H9 (cell line): Measurements from ENCODE around the gene VAV2. TPM values are rescaled to one million over a fixed set of nuclear protein-coding genes. Genes with fewer than 3 reads are reported as not detected.

ENCODE experiments used
- DNase-seq: peaks from one replicate; pipeline ENCODE4 v3.0.0-alpha.2; 2017
- H2AFZ ChIP-seq: one replicate; pipeline ENCODE4 v1.6.1; 2013; ENCODE audit warnings: mild to moderate bottlenecking, low read length, control low read depth, moderate library complexity
- H2AK5ac ChIP-seq: 2 replicates; pipeline ENCODE4 v1.6.1; 2013; ENCODE audit warnings: low read length, control low read depth, mixed read lengths; ENCODE audit not compliant: insufficient read length
- H2BK120ac ChIP-seq: one replicate; pipeline ENCODE4 v1.6.1; 2013; ENCODE audit warnings: low read depth, mild to moderate bottlenecking, low read length, control low read depth, inconsistent platforms; ENCODE audit not compliant: poor library complexity, severe bottlenecking
- H2BK12ac ChIP-seq: 2 replicates; pipeline ENCODE4 v1.6.1; 2013; ENCODE audit warnings: low read length, control low read depth, mixed read lengths, low read depth; ENCODE audit not compliant: insufficient read length
- H2BK15ac ChIP-seq: 2 replicates; pipeline ENCODE4 v1.6.1; 2013; ENCODE audit warnings: low read depth, low read length, control low read depth
- H2BK20ac ChIP-seq: one replicate; pipeline ENCODE4 v1.6.1; 2013; ENCODE audit warnings: low read depth, mild to moderate bottlenecking, low read length, control low read depth, inconsistent platforms; ENCODE audit not compliant: poor library complexity, severe bottlenecking
- H2BK5ac ChIP-seq: 2 replicates; pipeline ENCODE4 v1.6.1; 2013; ENCODE audit warnings: low read length, control low read depth, mixed read lengths; ENCODE audit not compliant: insufficient read length
- H3K14ac ChIP-seq: 2 replicates; pipeline ENCODE4 v1.6.1; 2013; ENCODE audit warnings: low read length, control low read depth; ENCODE audit not compliant: insufficient read depth
- H3K18ac ChIP-seq: 2 replicates; pipeline ENCODE4 v1.6.1; 2013; ENCODE audit warnings: low read depth, mild to moderate bottlenecking, mixed read lengths, low read length, control low read depth; ENCODE audit not compliant: insufficient read length
- H3K23ac ChIP-seq: 2 replicates; pipeline ENCODE4 v1.6.1; 2013; ENCODE audit warnings: low read length, control low read depth, mixed read lengths, low read depth; ENCODE audit not compliant: insufficient read length
- H3K23me2 ChIP-seq: 2 replicates; pipeline ENCODE4 v1.6.1; 2013; ENCODE audit warnings: low read depth, mild to moderate bottlenecking, mixed read lengths, low read length, control low read depth; ENCODE audit not compliant: insufficient read length, poor library complexity, severe bottlenecking
- H3K27ac ChIP-seq: 2 replicates; pipeline ENCODE4 v1.5.1; 2013; ENCODE audit warnings: low read length, control low read depth, mixed read lengths, low read depth; ENCODE audit not compliant: insufficient read length
- H3K27me3 ChIP-seq: 2 replicates; pipeline ENCODE4 v1.6.1; 2013; ENCODE audit warnings: low read length, control low read depth, inconsistent platforms; ENCODE audit not compliant: insufficient read depth
- H3K4ac ChIP-seq: 2 replicates; pipeline ENCODE4 v1.6.1; 2013; ENCODE audit warnings: low read depth, mild to moderate bottlenecking, control low read depth, inconsistent platforms, low read length, moderate library complexity
- H3K4me1 ChIP-seq: 2 replicates; pipeline ENCODE4 v1.6.1; 2013; ENCODE audit warnings: low read length, control low read depth, inconsistent platforms; ENCODE audit not compliant: insufficient read depth
- H3K4me2 ChIP-seq: 2 replicates; pipeline ENCODE4 v1.6.1; 2013; ENCODE audit warnings: low read length, control low read depth, mixed read lengths; ENCODE audit not compliant: insufficient read length, insufficient read depth
- H3K56ac ChIP-seq: 2 replicates; pipeline ENCODE4 v1.6.1; 2013; ENCODE audit warnings: low read depth, mild to moderate bottlenecking, mixed read lengths, low read length, control low read depth; ENCODE audit not compliant: insufficient read length
- H3K79me1 ChIP-seq: 2 replicates; pipeline ENCODE4 v1.6.1; 2013; ENCODE audit warnings: low read depth, mild to moderate bottlenecking, moderate library complexity, low read length, control low read depth, inconsistent platforms; ENCODE audit not compliant: insufficient read depth, poor library complexity, severe bottlenecking
- H3K79me2 ChIP-seq: 2 replicates; pipeline ENCODE4 v1.6.1; 2013; ENCODE audit warnings: low read length, control low read depth, inconsistent platforms; ENCODE audit not compliant: insufficient read depth
- H3K9ac ChIP-seq: 2 replicates; pipeline ENCODE4 v1.6.1; 2013; ENCODE audit warnings: low read length, control low read depth, mixed read lengths; ENCODE audit not compliant: insufficient read length; ENCODE audit errors: extremely low read depth
- H3K9me3 ChIP-seq: one replicate; pipeline ENCODE4 v1.6.1; 2013; ENCODE audit warnings: low read depth, low read length, inconsistent platforms; ENCODE audit not compliant: control insufficient read depth
- H3T11ph ChIP-seq: one replicate; pipeline ENCODE4 v1.6.1; 2013; ENCODE audit warnings: mild to moderate bottlenecking, low read length, control low read depth, inconsistent platforms
- H4K20me1 ChIP-seq: one replicate; pipeline ENCODE4 v1.6.1; 2013; ENCODE audit not compliant: control insufficient read depth, insufficient read length, insufficient read depth
- H4K5ac ChIP-seq: 2 replicates; pipeline ENCODE4 v1.6.1; 2013; ENCODE audit warnings: low read depth, mild to moderate bottlenecking, mixed read lengths, low read length, control low read depth; ENCODE audit not compliant: insufficient read length
- H4K8ac ChIP-seq: replicated peaks from 2 replicates; pipeline ENCODE4 v1.6.1; 2013; ENCODE audit warnings: low read length, control low read depth, mixed read lengths, low read depth; ENCODE audit not compliant: insufficient read length
- H4K91ac ChIP-seq: 2 replicates; pipeline ENCODE4 v1.6.1; 2013; ENCODE audit warnings: low read depth, mild to moderate bottlenecking, moderate library complexity, mixed read lengths, low read length, control low read depth; ENCODE audit not compliant: insufficient read length
- H3K27ac Mint-ChIP-seq, 3 experiments: 2 replicates in 2 of 3; 3 replicates in 1 of 3; pipeline ENCODE4 v1.8.0; 2020 to 2021; ENCODE audit warnings: mixed read lengths in 3 of 3, mild to moderate bottlenecking in 1 of 3, moderate library complexity in 1 of 3
- H3K27me3 Mint-ChIP-seq: 2 replicates; pipeline ENCODE4 v1.8.0; 2021; ENCODE audit warnings: low read depth, mild to moderate bottlenecking, moderate library complexity, mixed read lengths
- H3K36me3 Mint-ChIP-seq, 3 experiments: 2 replicates in 2 of 3; 3 replicates in 1 of 3; pipeline ENCODE4 v1.8.0; 2020 to 2021; ENCODE audit warnings: low read depth in 3 of 3, mixed read lengths in 3 of 3; ENCODE audit not compliant: insufficient read depth in 1 of 3
- H3K4me1 Mint-ChIP-seq, 2 experiments: 2 replicates each; pipeline ENCODE4 v1.8.0; 2020; ENCODE audit warnings: mixed read lengths in 2 of 2
- H3K4me3 Mint-ChIP-seq, 2 experiments: 2 replicates in 1 of 2; 3 replicates in 1 of 2; pipeline ENCODE4 v1.8.0; 2020 to 2021; ENCODE audit warnings: mild to moderate bottlenecking in 2 of 2, mixed read lengths in 2 of 2, moderate library complexity in 1 of 2
- H3K9me3 Mint-ChIP-seq, 2 experiments: 2 replicates in 1 of 2; 3 replicates in 1 of 2; pipeline ENCODE4 v1.8.0; 2020; ENCODE audit warnings: mild to moderate bottlenecking in 2 of 2, mixed read lengths in 2 of 2, moderate library complexity in 1 of 2
- WGBS: extraction: QIAGEN DNeasy Blood & Tissue Kit; methylation state at CpG from one replicate; pipeline ENCODE4 v1.1.7; 2013; ENCODE audit warnings: missing lambda C conversion rate, low lambda C conversion rate, mixed read lengths; ENCODE audit not compliant: insufficient read length; ENCODE audit errors: extremely low coverage; 5-methylcytosine and 5-hydroxymethylcytosine counted together
- total RNA-seq: library from RNA; stranded (reverse); gene quantifications from 2 replicates; pipeline ENCODE4 v1.2.1, GENCODE V29; 2021
- TF ChIP-seq, protein P1 (sequence below): fragments of 200-600 bp; sonication (generic); conservative IDR thresholded peaks from 3 replicates; pipeline ENCODE4 v1.8.0; 2021; ENCODE audit warnings: antibody characterized with exemption, mild to moderate bottlenecking

VAV2 gene
- total RNA-seq, 1 experiment from 2014 or later: 58.7 TPM

DNA sequence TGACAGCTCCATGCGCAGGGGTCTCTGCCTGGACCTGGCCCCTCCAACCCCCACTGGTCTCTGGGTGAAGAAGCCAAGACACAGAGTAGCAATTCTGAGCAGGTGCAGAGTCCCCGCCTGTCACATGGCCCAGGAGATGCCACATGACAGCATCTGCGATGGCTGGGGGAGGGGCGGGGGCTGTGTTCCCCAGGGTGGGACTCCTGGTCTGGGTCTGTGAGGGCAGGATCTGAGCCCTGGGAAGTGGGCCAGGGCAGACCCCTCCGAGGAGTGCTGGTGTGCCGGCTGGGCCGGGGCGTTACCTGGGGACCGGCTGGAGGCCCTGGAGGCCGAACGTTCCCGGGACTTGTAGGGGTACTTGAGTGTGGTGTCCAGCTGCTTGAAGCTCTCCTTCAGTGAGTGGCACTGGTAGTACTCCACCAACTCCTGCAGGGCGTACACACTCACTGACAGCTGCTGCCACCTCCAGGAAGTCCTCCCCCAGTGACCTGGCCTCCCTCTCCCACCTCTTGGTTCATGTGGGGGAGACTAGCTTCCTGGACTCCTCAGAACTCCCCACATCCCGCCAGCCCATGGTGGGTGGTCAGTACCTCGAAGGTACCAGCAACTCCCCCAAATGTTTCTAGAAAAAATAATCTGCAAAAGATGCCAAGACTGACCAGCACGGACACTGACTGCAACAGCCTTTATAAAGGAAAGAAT lies 221.9 kb downstream of the VAV2 start:
- Histone ChIP-seq H3K9ac (no peak overlapping the region), H3K23ac (no peak overlapping the region), H3K14ac (no peak overlapping the region), H2AK5ac (no peak overlapping the region), H3K23me2 (no peaks in the 10 kb centered on the region), H2BK20ac (no peak overlapping the region), H3K4me2 (no peak overlapping the region), H2BK5ac (no peak overlapping the region), H2AFZ (no peak overlapping the region), H3K79me2 (no peaks in the 10 kb centered on the region), H3K4me1 (no peaks in the 10 kb centered on the region), H3T11ph (no peak overlapping the region), H4K20me1 (no peaks in the 10 kb centered on the region), H3K56ac (no peak overlapping the region), H2BK12ac (no peak overlapping the region), H2BK15ac (no peak overlapping the region), H4K8ac (no peak overlapping the region), H3K27me3 (no peaks in the 10 kb centered on the region), H3K18ac (no peak overlapping the region), H3K79me1 (no peaks in the 10 kb centered on the region), H4K91ac (no peak overlapping the region), H3K4ac (no peak overlapping the region), H3K27ac (no peak overlapping the region), H2BK120ac (no peak overlapping the region), H3K9me3 (no peaks in the 10 kb centered on the region), H4K5ac (no peak overlapping the region)
- Mint-ChIP-seq H3K4me3 (no peak overlapping the region), H3K4me1 (no peaks in the 10 kb centered on the region), H3K36me3 (peaks cover 39 to 71% (median 50%) of the 10 kb centered on the region in 3 experiments), H3K9me3 (peaks cover 10% of the 10 kb centered on the region in 2 experiments), H3K27me3 (no peaks in the 10 kb centered on the region), H3K27ac (peak overlapping the region in 2 of 3 experiments; percentile 12 to 48; a peak in 1 of 7 replicates)
- TF ChIP-seq, protein P1, sequence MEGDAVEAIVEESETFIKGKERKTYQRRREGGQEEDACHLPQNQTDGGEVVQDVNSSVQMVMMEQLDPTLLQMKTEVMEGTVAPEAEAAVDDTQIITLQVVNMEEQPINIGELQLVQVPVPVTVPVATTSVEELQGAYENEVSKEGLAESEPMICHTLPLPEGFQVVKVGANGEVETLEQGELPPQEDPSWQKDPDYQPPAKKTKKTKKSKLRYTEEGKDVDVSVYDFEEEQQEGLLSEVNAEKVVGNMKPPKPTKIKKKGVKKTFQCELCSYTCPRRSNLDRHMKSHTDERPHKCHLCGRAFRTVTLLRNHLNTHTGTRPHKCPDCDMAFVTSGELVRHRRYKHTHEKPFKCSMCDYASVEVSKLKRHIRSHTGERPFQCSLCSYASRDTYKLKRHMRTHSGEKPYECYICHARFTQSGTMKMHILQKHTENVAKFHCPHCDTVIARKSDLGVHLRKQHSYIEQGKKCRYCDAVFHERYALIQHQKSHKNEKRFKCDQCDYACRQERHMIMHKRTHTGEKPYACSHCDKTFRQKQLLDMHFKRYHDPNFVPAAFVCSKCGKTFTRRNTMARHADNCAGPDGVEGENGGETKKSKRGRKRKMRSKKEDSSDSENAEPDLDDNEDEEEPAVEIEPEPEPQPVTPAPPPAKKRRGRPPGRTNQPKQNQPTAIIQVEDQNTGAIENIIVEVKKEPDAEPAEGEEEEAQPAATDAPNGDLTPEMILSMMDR: no peak
- no CpG with 5 or more reads among the region's 16 CpGs for WGBS
- peak; percentile 25 for DNase-seq
